Gastrocnemius medialis (tissue), 4 donors: Measurements from ENCODE around the gene ADGRL3.

Experiments used
- CTCF ChIP-seq, 5 experiments: fragments of 450-650 bp in 3 of 5; fragments of 200-600 bp in 2 of 5; sonication (generic) in 2 of 5; IDR thresholded peaks in 4 of 5; conservative IDR thresholded peaks in 1 of 5; 1 replicate in 4 of 5; 2 replicates in 1 of 5; pipeline ENCODE4 v1.5.1; 2016 to 2019; ENCODE audit warnings: antibody characterized with exemption in 5 of 5, mild to moderate bottlenecking in 3 of 5, moderate library complexity in 3 of 5
- POLR2A ChIP-seq, 2 donors: fragments of 450-650 bp; IDR thresholded peaks; one replicate each; pipeline ENCODE4 v1.6.1; 2017; ENCODE audit warnings: antibody characterized with exemption in 2 of 2, mild to moderate bottlenecking in 2 of 2, moderate library complexity in 2 of 2

DNA sequence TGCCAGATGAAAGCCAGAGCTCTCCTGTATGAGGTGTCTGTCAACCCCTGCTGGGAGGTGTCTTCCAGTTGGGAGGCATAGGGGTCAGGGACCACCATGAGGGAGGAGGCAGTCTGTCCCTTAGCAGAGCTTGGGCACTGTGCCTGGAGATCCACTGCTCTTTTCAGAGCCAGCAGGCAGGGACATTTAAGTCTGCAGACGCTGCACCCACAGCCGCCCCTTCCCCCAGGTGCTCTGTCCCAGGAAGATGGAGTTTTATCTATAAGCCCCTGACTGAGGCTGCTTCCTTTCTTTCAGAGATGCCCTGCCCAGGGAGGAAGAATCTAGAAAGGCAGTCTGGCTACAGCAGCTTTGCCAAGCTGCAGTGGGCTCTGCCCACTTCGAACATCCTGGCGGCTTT is 893.6 kb downstream of the ADGRL3 start:
- TF ChIP-seq CTCF (IDR thresholded peaks at IDR 0.05 in 4 of 5, conservative IDR thresholded peaks at IDR 0.05 in 1 of 5) = no peak
- TF ChIP-seq POLR2A (IDR thresholded peaks at IDR 0.05) = no peak
